Measurements from ENCODE around the gene OXNAD1.

- no peak for TF ChIP-seq POLR2A (IDR thresholded peaks at IDR 0.05)
- no peak for TF ChIP-seq CTCF (IDR thresholded peaks at IDR 0.05)
Observed at GRCh38 chr3:16317561-16317945, 52.5 kb downstream of the OXNAD1 start.

Measured in esophagus squamous epithelium (tissue), 4 donors.